ENCODE results near the gene ARMC5. TPM values are rescaled to one million over a fixed set of nuclear protein-coding genes. Genes with fewer than 3 reads are reported as not detected.
"Not testable (repeated sequence)": the region's sequence is repeated elsewhere in the genome, so short reads cannot be mapped to it uniquely, and the experiment has no call there.

ARMC5 gene, protein sequence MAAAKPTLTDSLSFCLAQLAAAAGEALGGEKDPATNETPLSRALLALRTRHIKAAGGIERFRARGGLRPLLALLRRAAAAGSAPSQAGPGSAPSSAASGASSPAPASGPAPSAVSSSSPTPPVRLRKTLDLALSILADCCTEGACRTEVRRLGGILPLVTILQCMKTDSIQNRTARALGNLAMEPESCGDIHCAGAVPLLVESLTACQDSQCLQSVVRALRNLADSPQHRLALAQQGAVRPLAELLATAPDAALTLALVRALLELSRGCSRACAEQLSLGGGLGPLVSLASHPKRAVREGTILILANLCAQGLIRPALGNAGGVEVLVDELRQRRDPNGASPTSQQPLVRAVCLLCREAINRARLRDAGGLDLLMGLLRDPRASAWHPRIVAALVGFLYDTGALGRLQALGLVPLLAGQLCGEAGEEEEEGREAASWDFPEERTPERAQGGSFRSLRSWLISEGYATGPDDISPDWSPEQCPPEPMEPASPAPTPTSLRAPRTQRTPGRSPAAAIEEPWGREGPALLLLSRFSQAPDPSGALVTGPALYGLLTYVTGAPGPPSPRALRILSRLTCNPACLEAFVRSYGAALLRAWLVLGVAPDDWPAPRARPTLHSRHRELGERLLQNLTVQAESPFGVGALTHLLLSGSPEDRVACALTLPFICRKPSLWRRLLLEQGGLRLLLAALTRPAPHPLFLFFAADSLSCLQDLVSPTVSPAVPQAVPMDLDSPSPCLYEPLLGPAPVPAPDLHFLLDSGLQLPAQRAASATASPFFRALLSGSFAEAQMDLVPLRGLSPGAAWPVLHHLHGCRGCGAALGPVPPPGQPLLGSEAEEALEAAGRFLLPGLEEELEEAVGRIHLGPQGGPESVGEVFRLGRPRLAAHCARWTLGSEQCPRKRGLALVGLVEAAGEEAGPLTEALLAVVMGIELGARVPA
- 31.0 and 33.1 TPM in 2 replicates for total RNA-seq (2014; rRNA removed; shearing (Covaris generic))

- peak; percentile 97 for DNase-seq (ENCODE audit: low spot score)
These were observed at the start of gene ARMC5 for GRCh38 chr16:31458844-31459686. ARMC5 (plus strand) TSS chr16:31459501; CDS start chr16:31459525, 24 bp downstream.

DNA sequence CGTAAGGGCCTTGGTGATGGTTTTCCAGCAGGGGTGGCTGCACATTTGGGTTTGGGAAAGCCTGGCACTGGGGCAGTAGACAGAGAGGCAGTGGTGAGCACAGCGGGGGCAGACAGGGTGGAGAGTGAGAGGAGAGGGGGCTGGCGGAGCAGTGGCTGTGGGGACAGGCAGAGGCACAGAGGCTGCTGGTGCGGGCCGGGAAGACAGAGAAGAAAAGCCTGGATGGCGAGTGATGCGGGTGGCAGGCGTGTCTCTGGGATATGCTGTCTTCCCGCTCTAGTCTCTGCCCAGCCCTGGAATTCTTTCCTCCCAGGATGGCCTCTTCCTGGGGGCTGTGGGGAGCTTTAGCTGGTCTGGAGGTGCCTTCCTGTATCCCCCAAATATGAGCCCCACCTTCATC lies 49.2 kb upstream of the ARMC5 start:
- DNase-seq (ENCODE audit: low spot score), result no peak

- DNase-seq (ENCODE audit: low spot score), result no peak
These were observed 48.1 kb upstream of the ARMC5 start for GRCh38 chr16:31411024-31411844.

DNA sequence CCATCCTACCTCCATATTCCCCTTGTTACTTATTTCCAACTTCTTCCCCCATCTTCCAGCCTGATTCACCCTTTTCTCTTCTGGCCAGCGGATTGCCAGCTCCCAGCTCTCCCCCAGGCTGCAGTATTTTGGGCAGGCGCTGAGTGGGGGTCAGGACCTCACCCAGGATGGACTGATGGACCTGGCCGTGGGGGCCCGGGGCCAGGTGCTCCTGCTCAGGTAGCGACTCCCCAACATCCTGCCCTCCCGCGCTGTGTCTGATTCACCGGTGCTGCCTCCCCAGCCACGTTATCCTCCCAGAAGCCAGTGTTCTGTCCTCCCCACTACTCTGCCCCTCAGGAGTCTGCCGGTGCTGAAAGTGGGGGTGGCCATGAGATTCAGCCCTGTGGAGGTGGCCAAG lies 46.6 kb upstream of the ARMC5 start:
- DNase-seq (ENCODE audit: low spot score), result no peak

- DNase-seq (ENCODE audit: low spot score), result no peak
These were observed 45.9 kb upstream of the ARMC5 start for GRCh38 chr16:31413381-31413780.

- no peak for DNase-seq (ENCODE audit: low spot score)
These were observed 45.4 kb upstream of the ARMC5 start for GRCh38 chr16:31413943-31414342.

GRCh38 chr16:31414706-31415105 lies 44.6 kb upstream of the ARMC5 start:
- no peak for DNase-seq (ENCODE audit: low spot score)

DNA sequence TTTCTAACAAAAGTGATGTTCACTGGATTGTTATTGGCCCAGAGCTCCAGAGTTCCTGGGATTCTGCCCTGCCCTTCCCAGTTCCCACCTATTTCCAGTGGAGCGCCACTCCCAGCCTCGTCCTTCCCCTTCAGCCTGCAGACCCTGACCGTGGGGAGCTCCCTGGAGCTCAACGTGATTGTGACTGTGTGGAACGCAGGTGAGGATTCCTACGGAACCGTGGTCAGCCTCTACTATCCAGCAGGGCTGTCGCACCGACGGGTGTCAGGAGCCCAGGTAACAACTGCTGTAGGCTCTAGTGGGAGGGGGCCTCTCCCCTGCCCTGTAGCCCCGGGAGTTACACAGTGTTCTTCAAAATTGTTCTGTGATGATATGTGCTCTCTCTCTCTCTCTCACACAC lies 42.9 kb upstream of the ARMC5 start:
- DNase-seq (ENCODE audit: low spot score), result no peak

GRCh38 chr16:31417036-31417435 lies 42.3 kb upstream of the ARMC5 start:
- not testable (repeated sequence) for DNase-seq (ENCODE audit: low spot score)

- no peak for DNase-seq (ENCODE audit: low spot score)
These were observed 41.4 kb upstream of the ARMC5 start for GRCh38 chr16:31417916-31418315.

DNA sequence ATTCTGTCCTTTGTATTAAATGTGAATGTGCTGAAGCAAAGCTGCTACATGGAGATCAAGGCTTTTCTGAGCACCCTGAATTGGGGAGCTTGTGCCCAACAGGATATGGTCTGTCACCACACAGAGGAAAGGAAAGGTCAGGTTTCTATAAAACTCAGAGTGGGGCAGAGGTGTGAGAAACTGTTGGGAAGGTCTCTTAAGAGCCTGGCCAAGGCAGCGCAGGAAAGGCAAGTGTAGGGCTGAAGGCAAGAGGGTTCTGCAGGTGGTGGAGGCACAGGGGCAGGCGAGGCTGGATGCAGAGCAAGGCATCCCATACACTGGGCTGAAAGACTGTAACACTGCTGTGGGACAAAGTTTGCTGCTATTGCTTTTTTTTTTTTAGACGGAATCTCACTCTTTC lies 39.3 kb upstream of the ARMC5 start:
- no peak for DNase-seq (ENCODE audit: low spot score)

- no peak for DNase-seq (ENCODE audit: low spot score)
These were observed 37.7 kb upstream of the ARMC5 start for GRCh38 chr16:31421587-31421986.

- DNase-seq (ENCODE audit: low spot score), result no peak
These were observed 36.1 kb upstream of the ARMC5 start for GRCh38 chr16:31423241-31423640.

DNA sequence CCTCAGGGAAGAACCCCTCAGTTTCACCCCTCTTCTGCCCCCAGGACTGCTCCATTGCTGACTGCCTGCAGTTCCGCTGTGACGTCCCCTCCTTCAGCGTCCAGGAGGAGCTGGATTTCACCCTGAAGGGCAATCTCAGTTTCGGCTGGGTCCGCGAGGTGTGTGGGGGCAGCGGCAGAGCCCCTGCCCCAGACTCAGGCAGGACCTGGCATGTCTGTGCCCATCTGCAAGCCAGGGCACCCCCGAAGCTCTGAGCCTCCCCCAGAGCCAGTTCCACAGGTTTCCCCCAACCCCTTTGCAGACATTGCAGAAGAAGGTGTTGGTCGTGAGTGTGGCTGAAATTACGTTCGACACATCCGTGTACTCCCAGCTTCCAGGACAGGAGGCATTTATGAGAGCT lies 35.5 kb upstream of the ARMC5 start:
- DNase-seq (ENCODE audit: low spot score), result no peak

DNA sequence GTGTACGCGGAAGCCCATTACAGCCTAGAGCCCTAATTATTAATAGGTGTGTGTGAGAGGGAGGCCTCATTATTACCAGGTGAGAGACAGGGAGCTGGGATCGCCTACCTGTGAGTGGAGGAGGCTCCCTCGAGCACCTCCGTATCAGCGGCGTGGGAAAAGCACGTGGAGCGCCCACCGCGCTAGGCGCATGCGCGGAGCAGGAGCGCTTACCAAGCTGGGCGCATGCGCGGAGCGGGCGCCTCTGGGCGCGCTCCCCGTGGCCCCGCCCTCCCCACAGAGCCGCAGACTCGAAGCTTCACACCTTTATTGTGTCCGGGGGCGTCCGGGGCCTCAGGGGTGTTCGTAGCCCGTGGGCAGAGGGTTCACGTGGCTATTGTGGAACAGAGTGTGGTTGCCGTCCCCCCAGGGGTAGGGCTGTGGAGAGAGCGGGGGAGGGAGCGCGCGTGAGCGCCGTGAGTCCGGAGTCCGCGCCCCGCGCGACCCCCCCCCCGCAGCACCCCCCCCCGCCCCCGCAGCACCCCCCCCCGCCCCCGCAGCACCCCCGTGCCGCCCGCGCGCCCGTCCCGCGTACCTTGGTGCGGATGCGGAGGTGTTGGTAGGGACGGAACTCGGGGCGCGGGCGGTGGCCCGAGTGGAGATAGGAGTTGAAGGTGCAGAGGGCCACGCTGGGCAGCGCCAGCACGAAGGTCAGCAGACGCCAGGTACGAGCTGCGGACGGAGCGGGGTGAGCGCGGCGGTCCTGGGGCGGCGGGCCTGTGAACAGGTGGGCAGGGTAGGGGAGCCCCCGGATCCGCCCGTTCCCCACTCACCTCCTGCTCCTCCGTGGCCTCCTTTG lies 31.6 kb upstream of the ARMC5 start:
- no peak for DNase-seq (ENCODE audit: low spot score)

GRCh38 chr16:31428279-31428597 lies 31.1 kb upstream of the ARMC5 start, which contains the start of gene COX6A2:
COX6A2 (minus strand) TSS chr16:31428360; CDS start chr16:31428325, 35 bp downstream.
- no peak for DNase-seq (ENCODE audit: low spot score)

DNA sequence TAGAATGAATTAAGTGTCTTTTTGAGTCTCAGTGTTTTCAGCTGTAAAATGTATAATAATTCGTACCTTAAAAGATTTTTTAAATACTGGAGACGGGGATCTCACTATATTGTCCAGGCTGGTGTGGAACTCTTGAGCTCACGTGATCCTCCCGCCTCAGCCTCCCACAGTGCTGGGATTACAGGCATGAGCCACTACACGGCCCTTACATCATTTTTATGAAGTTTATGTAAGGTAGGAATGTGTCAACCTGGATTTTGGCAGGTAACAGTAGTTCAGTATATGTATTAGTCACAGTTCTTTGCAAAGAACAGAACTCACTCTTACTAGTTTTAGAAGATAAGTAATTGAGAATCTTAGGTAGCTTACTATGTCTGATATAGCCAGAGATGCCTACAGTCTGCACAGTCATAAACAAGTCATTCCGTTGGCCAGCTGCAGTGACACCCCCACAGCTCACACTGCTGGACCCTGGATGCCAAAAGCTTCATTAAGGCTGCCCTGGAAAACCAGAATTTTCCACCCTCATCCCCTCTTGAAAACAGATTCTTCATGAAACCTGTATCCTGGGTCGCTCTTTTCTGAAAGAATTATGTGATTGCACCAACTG lies 30.6 kb upstream of the ARMC5 start:
- DNase-seq (ENCODE audit: low spot score), result no peak

DNA sequence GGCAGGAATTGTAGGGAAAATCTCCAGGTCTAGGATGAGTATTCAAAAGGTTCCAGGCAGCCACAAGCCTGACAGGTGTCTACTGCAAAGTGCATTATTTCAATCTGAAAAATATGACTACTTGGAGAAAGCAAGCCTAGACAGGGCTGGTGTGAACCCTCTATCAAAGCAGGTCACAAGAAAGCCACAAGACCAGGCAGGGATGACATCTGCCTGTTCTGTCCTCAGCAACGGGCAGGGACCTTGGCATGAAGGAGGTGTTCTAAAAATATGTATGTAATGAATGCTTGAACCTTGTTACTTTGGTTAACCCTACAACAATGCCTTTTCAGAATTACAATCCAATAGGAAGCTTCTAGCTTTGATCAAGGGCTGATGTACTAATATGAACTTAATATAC lies 30.0 kb upstream of the ARMC5 start:
- no peak for DNase-seq (ENCODE audit: low spot score)

- DNase-seq (ENCODE audit: low spot score), result no peak
These were observed 29.5 kb upstream of the ARMC5 start for GRCh38 chr16:31429796-31430195.

Measured in HT-29 (cell line).